Measurements from ENCODE around the gene COQ2.

COQ2 gene

GRCh38 chr4:83214079-83214478, 70.5 kb downstream of the COQ2 start:
- no peak for DNase-seq

Data from stimulated activated CD4-positive, alpha-beta T cell treated with anti-CD3 and anti-CD28 coated beads, Interleukin-4, amount 100 ng/mL, for 1 hour (primary cell).